ENCODE data around the gene OSBPL10. TPM values are rescaled to one million over a fixed set of nuclear protein-coding genes. Genes with fewer than 3 reads are reported as not detected.

Gene OSBPL10
- total RNA-seq, 1 donor from 2014 or later: 17.3 TPM

GRCh38 chr3:31748281-31748932, 232.7 kb downstream of the OSBPL10 start:
- no peak for DNase-seq (ENCODE audit: low read depth, low spot score)

- no peak for DNase-seq (ENCODE audit: low read depth, low spot score)
Observed at GRCh38 chr3:31747785-31748184, 233.3 kb downstream of the OSBPL10 start.

GRCh38 chr3:31744913-31745312, 236.1 kb downstream of the OSBPL10 start:
- no peak for DNase-seq (ENCODE audit: low read depth, low spot score)

GRCh38 chr3:31743331-31744089, 237.6 kb downstream of the OSBPL10 start:
- no peak for DNase-seq (ENCODE audit: low read depth, low spot score)

- no peak for DNase-seq (ENCODE audit: low read depth, low spot score)
Observed at GRCh38 chr3:31740397-31740796, 240.7 kb downstream of the OSBPL10 start.

- DNase-seq (ENCODE audit: low read depth, low spot score): no peak
Observed at GRCh38 chr3:31738412-31738811, 242.7 kb downstream of the OSBPL10 start.

- DNase-seq (ENCODE audit: low read depth, low spot score): no peak
Observed at GRCh38 chr3:31735667-31736066, 245.4 kb downstream of the OSBPL10 start.

- peak; percentile 35 for DNase-seq (ENCODE audit: low read depth, low spot score)
Observed at GRCh38 chr3:31733234-31733667, 247.8 kb downstream of the OSBPL10 start.

- no peak for DNase-seq (ENCODE audit: low read depth, low spot score)
Observed at GRCh38 chr3:31732548-31732947, 248.5 kb downstream of the OSBPL10 start.

- no peak for DNase-seq (ENCODE audit: low read depth, low spot score)
Observed at GRCh38 chr3:31729573-31729972, 251.5 kb downstream of the OSBPL10 start.

- no peak for DNase-seq (ENCODE audit: low read depth, low spot score)
Observed at GRCh38 chr3:31729082-31729481, 252.0 kb downstream of the OSBPL10 start.

- DNase-seq (ENCODE audit: low read depth, low spot score): no peak
Observed at GRCh38 chr3:31728403-31728802, 252.7 kb downstream of the OSBPL10 start.

- no peak for DNase-seq (ENCODE audit: low read depth, low spot score)
Observed at GRCh38 chr3:31725976-31726375, 255.1 kb downstream of the OSBPL10 start.

GRCh38 chr3:31725568-31725967, 255.5 kb downstream of the OSBPL10 start:
- DNase-seq (ENCODE audit: low read depth, low spot score): no peak

GRCh38 chr3:31724651-31725050, 256.4 kb downstream of the OSBPL10 start:
- no peak for DNase-seq (ENCODE audit: low read depth, low spot score)

- no peak for DNase-seq (ENCODE audit: low read depth, low spot score)
Observed at GRCh38 chr3:31724116-31724515, 256.9 kb downstream of the OSBPL10 start.

GRCh38 chr3:31723701-31724100, 257.4 kb downstream of the OSBPL10 start:
- no peak for DNase-seq (ENCODE audit: low read depth, low spot score)

- no peak for DNase-seq (ENCODE audit: low read depth, low spot score)
Observed at GRCh38 chr3:31721676-31722075, 259.4 kb downstream of the OSBPL10 start.

GRCh38 chr3:31714495-31715280, 266.4 kb downstream of the OSBPL10 start:
- no peak for DNase-seq (ENCODE audit: low read depth, low spot score)

GRCh38 chr3:31713816-31714215, 267.2 kb downstream of the OSBPL10 start:
- no peak for DNase-seq (ENCODE audit: low read depth, low spot score)

GRCh38 chr3:31710123-31710803, 270.8 kb downstream of the OSBPL10 start:
- DNase-seq (ENCODE audit: low read depth, low spot score): no peak

- DNase-seq (ENCODE audit: low read depth, low spot score): no peak
Observed at GRCh38 chr3:31709526-31709925, 271.5 kb downstream of the OSBPL10 start.
